Hepatocyte (in vitro differentiated cells): ENCODE results near the gene SNAP25. TPM values are rescaled to one million over a fixed set of nuclear protein-coding genes. Genes with fewer than 3 reads are reported as not detected.

ENCODE experiments used
- DNase-seq: peaks from one replicate; pipeline ENCODE4 v3.0.0-alpha.2; 2016; ENCODE audit warnings: low spot score
- H2AFZ ChIP-seq: fragments of 200-600 bp; sonication (generic); 2 replicates; pipeline ENCODE4 v1.6.0; 2016; ENCODE audit warnings: antibody characterized with exemption, mild to moderate bottlenecking
- H3K27ac ChIP-seq: fragments of 200-600 bp; sonication (generic); 2 replicates; pipeline ENCODE4 v1.5.1; 2016; ENCODE audit warnings: mild to moderate bottlenecking
- H3K27me3 ChIP-seq: fragments of 200-600 bp; sonication (generic); 2 replicates; pipeline ENCODE4 v1.6.1; 2016
- H3K36me3 ChIP-seq: fragments of 200-600 bp; sonication (generic); replicated peaks from 2 replicates; pipeline ENCODE4 v1.5.1; 2016; ENCODE audit warnings: low read depth; ENCODE audit not compliant: insufficient read depth
- H3K4me1 ChIP-seq: fragments of 200-600 bp; sonication (generic); 2 replicates; pipeline ENCODE4 v1.5.1; 2016; ENCODE audit warnings: mild to moderate bottlenecking, moderate library complexity; ENCODE audit not compliant: insufficient read depth
- H3K4me2 ChIP-seq: fragments of 200-600 bp; sonication (generic); 2 replicates; pipeline ENCODE4 v1.6.0; 2016
- H3K4me3 ChIP-seq: fragments of 200-600 bp; sonication (generic); 2 replicates; pipeline ENCODE4 v1.5.1; 2016; ENCODE audit warnings: mild to moderate bottlenecking
- H3K79me2 ChIP-seq: fragments of 200-600 bp; sonication (generic); 2 replicates; pipeline ENCODE4 v1.6.0; 2017; ENCODE audit warnings: mild to moderate bottlenecking
- H3K9me2 ChIP-seq: fragments of 200-600 bp; sonication (generic); replicated peaks from 2 replicates; pipeline ENCODE4 v1.6.0; 2017; ENCODE audit warnings: mild to moderate bottlenecking; ENCODE audit not compliant: insufficient read depth
- H3K9me3 ChIP-seq: fragments of 200-600 bp; sonication (generic); 2 replicates; pipeline ENCODE4 v1.5.1; 2016; ENCODE audit warnings: low read depth, mild to moderate bottlenecking
- H4K20me1 ChIP-seq: fragments of 200-600 bp; sonication (generic); 2 replicates; pipeline ENCODE4 v1.6.0; 2016; ENCODE audit warnings: mild to moderate bottlenecking; ENCODE audit not compliant: insufficient read depth, poor library complexity, severe bottlenecking
- CTCF ChIP-seq: fragments of 200-600 bp; sonication (generic); IDR thresholded peaks from 2 replicates; pipeline ENCODE4 v1.5.1; 2016; ENCODE audit warnings: antibody characterized with exemption, mild to moderate bottlenecking; ENCODE audit not compliant: poor library complexity
- EZH2 ChIP-seq: fragments of 200-600 bp; sonication (generic); IDR thresholded peaks from 2 replicates; pipeline ENCODE4 v1.6.1; 2016; ENCODE audit warnings: antibody characterized with exemption, mild to moderate bottlenecking, borderline replicate concordance
- EZH2phosphoT487 ChIP-seq: fragments of 200-600 bp; sonication (generic); IDR thresholded peaks from one replicate; pipeline ENCODE4 v1.6.1; 2018; ENCODE audit warnings: antibody characterized with exemption, mild to moderate bottlenecking, low read depth, moderate library complexity; ENCODE audit not compliant: unreplicated experiment, severe bottlenecking
- WGBS: methylation state at CpG from one replicate; pipeline ENCODE4 v1.1.6; 2016; ENCODE audit warnings: low lambda C conversion rate; ENCODE audit errors: missing lambda C conversion rate; 5-methylcytosine and 5-hydroxymethylcytosine counted together
- polyA plus RNA-seq: library from polyadenylated mRNA; unstranded; fragments of >200 nt; fragmentation: Nextera tagmentation; extraction: Ambion mirVana; gene quantifications from 2 replicates; pipeline ENCODE4 v1.2.1, GENCODE V29; 2016
- total RNA-seq: library from RNA; depleted of rRNA; stranded (reverse); fragments of >200 nt; gene quantifications from 2 replicates; pipeline ENCODE4 v1.2.3, GENCODE V29; 2014

SNAP25 gene
- total and polyA plus RNA-seq, 2 experiments from 2014 or later: 3.7 to 5.2 TPM

DNA sequence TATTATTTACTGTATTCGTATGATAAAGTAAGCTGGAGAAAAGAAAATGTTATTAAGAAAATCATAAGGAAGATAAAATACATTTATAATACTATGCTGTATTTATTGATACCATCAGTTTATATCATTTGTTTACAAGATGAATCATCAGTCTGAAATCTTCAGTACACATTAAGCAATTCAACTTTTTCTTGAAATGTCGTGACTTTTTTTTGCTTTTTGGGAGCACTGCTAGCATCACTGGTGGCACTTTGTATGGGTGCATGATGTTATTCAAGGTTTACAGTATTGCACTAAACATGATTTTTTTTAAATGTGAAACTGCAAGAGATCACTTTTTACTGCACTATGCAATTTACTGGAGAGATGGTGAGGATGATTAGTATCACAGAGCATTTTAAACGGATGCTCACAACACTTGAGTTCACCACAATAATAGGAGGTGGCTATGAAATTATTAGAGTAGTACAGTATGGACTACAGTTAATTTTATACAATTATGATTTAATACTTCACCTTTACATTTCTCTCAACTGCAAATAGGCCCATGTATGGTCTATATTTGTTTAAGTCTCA, 85.9 kb downstream of the SNAP25 start:
- no peaks in the 10 kb centered on the region for H3K27me3 ChIP-seq

DNA sequence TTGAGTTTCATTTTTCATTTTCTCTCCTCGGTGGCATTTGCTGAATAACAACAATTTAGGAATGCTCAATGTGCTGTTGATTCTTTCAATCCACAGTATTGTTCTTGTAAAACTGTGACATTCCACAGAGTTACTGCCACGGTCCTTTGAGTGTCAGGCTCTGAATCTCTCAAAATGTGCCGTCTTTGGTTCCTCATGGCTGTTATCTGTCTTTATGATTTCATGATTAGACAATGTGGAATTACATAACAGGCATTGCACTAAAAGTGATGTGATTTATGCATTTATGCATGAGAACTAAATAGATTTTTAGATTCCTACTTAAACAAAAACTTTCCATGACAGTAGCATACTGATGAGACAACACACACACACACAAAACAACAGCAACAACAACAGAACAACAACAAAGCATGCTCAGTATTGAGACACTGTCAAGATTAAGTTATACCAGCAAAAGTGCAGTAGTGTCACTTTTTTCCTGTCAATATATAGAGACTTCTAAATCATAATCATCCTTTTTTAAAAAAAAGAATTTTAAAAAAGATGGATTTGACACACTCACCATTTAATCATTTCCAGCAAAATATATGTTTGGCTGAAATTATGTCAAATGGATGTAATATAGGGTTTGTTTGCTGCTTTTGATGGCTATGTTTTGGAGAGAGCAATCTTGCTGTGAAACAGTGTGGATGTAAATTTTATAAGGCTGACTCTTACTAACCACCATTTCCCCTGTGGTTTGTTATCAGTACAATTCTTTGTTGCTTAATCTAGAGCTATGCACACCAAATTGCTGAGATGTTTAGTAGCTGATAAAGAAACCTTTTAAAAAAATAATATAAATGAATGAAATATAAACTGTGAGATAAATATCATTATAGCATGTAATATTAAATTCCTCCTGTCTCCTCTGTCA, 88.1 kb downstream of the SNAP25 start:
- TF ChIP-seq CTCF: no peak
- no peak for TF ChIP-seq EZH2
- no peak for TF ChIP-seq EZH2phosphoT487
- WGBS: 52% methylated on average over 3 of the region's 3 CpGs
- no peak overlapping the region for H2AFZ ChIP-seq
- DNase-seq: no peak
- H3K4me2 ChIP-seq: no peak overlapping the region
- H3K27me3 ChIP-seq: no peaks in the 10 kb centered on the region
- H3K36me3 ChIP-seq: no peaks in the 10 kb centered on the region
- H3K9me3 ChIP-seq: no peaks in the 10 kb centered on the region
- no peak overlapping the region for H3K4me3 ChIP-seq
- H3K9me2 ChIP-seq: no peaks in the 10 kb centered on the region
- H3K27ac ChIP-seq: no peak overlapping the region
- no peaks in the 10 kb centered on the region for H4K20me1 ChIP-seq
- H3K4me1 ChIP-seq: no peaks in the 10 kb centered on the region
- no peaks in the 10 kb centered on the region for H3K79me2 ChIP-seq

More for the DNA sequence above, 85.9 kb downstream of the SNAP25 start:
- WGBS: 80% methylated on average over 3 of the region's 3 CpGs
- Histone ChIP-seq H2AFZ (no peak overlapping the region), H3K4me3 (no peak overlapping the region), H3K4me1 (no peaks in the 10 kb centered on the region), H4K20me1 (no peaks in the 10 kb centered on the region), H3K9me2 (no peaks in the 10 kb centered on the region), H3K27ac (no peak overlapping the region), H3K4me2 (no peak overlapping the region), H3K36me3 (no peaks in the 10 kb centered on the region), H3K79me2 (no peaks in the 10 kb centered on the region), H3K9me3 (no peaks in the 10 kb centered on the region)
- TF ChIP-seq EZH2: no peak
- no peak for TF ChIP-seq EZH2phosphoT487
- TF ChIP-seq CTCF: no peak
- no peak for DNase-seq

DNA sequence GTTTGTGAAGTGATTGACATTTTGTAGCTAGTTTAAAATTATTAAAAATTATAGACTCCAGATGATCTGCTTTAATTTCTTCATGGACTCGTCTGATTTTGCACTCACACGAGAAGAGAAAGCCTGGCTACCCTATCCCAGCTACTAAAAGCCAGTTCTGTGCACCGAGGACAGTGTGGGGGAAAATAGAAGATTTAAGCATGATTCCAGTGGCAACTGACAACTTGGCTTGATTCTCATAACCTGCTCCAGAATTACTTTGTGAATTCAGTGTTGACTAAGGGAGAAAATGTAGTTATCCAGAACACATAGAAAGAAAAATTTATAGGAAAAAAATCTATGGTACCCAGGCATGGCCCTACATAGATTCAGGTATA, 88.7 kb downstream of the SNAP25 start:
- Histone ChIP-seq H3K36me3 (no peaks in the 10 kb centered on the region), H3K4me2 (no peak overlapping the region), H2AFZ (no peak overlapping the region), H3K4me1 (no peaks in the 10 kb centered on the region), H4K20me1 (no peaks in the 10 kb centered on the region), H3K79me2 (no peaks in the 10 kb centered on the region), H3K27me3 (no peaks in the 10 kb centered on the region), H3K27ac (no peak overlapping the region), H3K4me3 (no peak overlapping the region), H3K9me3 (no peaks in the 10 kb centered on the region), H3K9me2 (no peaks in the 10 kb centered on the region)
- WGBS: 61% methylated on average over 3 of the region's 3 CpGs
- no peak for TF ChIP-seq EZH2phosphoT487
- TF ChIP-seq EZH2: no peak
- no peak for TF ChIP-seq CTCF
- DNase-seq: no peak
